Effector memory CD4-positive, alpha-beta T cell (primary cell): ENCODE results near the gene BRF1.
"Not testable (repeated sequence)": the region's sequence is repeated elsewhere in the genome, so short reads cannot be mapped to it uniquely, and the experiment has no call there.

Source experiments
- DNase-seq, 3 donors: peaks; one replicate each; pipeline ENCODE4 v3.0.0-alpha.2; 2020
- H3K27ac ChIP-seq: 2 replicates; pipeline ENCODE4 v1.7.0; 2013; ENCODE audit warnings: mild to moderate bottlenecking, low read length, moderate library complexity; ENCODE audit not compliant: insufficient read depth, poor library complexity, severe bottlenecking
- H3K27me3 ChIP-seq: replicated peaks from 2 replicates; pipeline ENCODE4 v1.7.0; 2013; ENCODE audit warnings: mild to moderate bottlenecking, low read length; ENCODE audit not compliant: insufficient read depth, control insufficient read depth, poor library complexity, severe bottlenecking
- H3K36me3 ChIP-seq: 2 replicates; pipeline ENCODE4 v1.7.0; 2013; ENCODE audit warnings: mild to moderate bottlenecking, low read length, moderate library complexity; ENCODE audit not compliant: control insufficient read depth, insufficient read depth
- H3K4me1 ChIP-seq: 2 replicates; pipeline ENCODE4 v1.7.0; 2013; ENCODE audit warnings: low read length, mild to moderate bottlenecking; ENCODE audit not compliant: control insufficient read depth, insufficient read depth, poor library complexity, severe bottlenecking
- H3K4me3 ChIP-seq: 2 replicates; pipeline ENCODE4 v1.7.0; 2013; ENCODE audit warnings: low read length, low read depth, mild to moderate bottlenecking; ENCODE audit not compliant: insufficient read depth, poor library complexity, severe bottlenecking
- H3K9me3 ChIP-seq: 2 replicates; pipeline ENCODE4 v1.7.0; 2013; ENCODE audit warnings: mild to moderate bottlenecking, low read length, moderate library complexity; ENCODE audit not compliant: control insufficient read depth

The BRF1 gene

DNA sequence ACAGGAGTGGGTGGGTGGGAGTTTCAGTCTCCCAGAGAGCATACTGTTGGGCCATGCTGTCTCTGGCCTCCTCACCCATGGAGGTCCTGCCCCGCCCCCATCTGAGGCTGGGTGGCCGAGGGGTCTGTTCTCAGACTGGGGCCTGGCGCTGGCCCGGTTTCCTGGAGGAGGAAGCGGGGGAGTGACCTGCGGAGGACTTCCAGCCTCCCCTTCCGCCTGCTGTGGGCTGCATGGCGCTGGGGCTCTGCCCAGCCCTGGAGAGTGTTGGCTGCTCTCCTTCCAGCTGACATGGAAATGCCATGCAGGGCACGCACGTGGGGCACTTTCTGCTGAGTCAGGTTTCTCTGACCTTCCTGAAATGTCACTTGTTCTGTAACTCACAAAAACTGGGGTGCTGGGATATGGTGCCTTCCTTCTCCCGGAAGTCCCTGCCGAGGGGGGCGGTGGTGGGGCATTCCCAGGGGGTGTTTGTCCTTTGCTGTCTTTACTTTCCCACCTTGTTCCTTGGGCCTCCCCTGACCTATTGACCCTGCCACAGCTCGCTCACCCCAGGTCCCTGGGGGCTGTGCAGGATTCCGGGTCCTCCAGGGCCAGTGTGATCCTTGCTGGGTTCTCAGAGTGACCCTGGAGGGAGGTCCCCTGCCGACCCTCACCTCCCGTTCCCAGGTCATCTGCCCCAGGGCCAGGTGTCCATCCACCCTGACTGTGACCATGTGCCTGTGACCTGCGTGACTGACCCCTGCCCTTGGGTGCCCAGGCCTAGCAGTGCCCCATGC, 37.4 kb upstream of the BRF1 start:
- Histone ChIP-seq H3K27me3 (no peaks in the 10 kb centered on the region), H3K27ac (no peak overlapping the region), H3K4me1 (no peaks in the 10 kb centered on the region), H3K4me3 (no peak overlapping the region), H3K36me3 (no peaks in the 10 kb centered on the region), H3K9me3 (no peaks in the 10 kb centered on the region)
- no peak for DNase-seq

DNA sequence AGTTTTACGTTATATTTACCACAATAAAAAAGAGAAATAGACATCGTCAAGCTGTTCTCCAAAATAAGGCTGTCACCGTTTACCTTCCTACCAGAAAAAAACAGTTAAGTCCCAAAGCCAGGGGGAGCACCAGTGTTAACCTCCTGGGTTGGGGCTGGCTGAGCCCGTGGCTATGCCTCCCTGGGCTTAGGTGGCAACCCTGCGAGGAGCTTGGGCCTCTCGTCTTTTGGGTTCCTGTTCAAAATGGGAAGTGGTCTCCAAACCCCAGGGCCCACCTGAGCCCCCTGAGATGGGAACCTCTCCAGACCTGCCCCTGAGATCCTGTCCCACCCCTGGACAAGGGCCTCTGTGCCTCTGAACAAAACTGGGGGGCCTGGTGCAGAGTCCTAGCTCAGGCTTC, 36.6 kb upstream of the BRF1 start:
- no peak for DNase-seq
- H3K27ac ChIP-seq = no peak overlapping the region

DNA sequence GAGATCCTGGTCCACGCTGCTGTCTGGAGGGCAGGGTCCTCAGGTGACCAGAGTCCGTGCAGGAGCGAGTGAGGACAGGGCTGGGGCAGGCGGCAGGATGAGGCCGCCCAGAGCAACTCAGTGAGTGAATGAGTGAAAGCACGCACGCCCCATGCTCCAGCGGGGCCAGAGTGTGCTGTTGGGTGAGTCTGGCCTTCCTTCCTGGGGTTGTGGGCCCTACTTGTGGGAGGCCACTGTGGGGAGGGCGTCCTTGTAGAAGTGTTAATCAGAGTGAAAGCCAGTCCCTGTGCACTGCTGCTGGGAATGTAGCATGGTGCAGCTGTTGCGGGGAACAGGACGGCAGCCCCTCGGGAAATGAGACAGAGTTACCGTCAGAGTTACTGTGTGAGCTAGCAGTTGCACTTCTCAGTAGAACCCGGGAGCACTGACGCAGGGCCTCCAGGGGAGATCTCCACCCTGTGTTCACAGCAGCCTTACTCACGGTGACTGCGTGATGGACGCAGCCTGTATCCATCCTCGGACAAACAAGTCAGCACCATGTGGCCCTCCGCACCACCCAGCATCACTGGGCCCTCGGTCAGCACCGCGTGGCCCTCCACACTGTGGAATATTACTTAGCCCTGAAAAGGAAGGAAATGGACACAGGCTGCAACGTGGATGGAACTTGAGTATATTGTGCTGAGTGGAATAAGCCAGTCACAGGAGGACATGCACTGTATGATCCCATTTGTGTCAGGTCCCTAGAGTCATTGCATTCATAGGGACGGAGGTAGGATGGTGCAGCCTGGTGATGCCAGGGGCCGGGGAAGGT, 35.9 kb upstream of the BRF1 start:
- Histone ChIP-seq H3K27me3 (no peaks in the 10 kb centered on the region), H3K9me3 (no peaks in the 10 kb centered on the region), H3K27ac (no peak overlapping the region), H3K36me3 (no peaks in the 10 kb centered on the region), H3K4me1 (peaks cover 2% of the 10 kb centered on the region), H3K4me3 (no peak overlapping the region)
- no peak for DNase-seq

More for the DNA sequence above, 36.6 kb upstream of the BRF1 start:
- H3K27me3 ChIP-seq = no peaks in the 10 kb centered on the region
- H3K9me3 ChIP-seq = no peaks in the 10 kb centered on the region
- no peaks in the 10 kb centered on the region for H3K36me3 ChIP-seq
- H3K4me3 ChIP-seq = no peak overlapping the region
- H3K4me1 ChIP-seq = no peaks in the 10 kb centered on the region

DNA sequence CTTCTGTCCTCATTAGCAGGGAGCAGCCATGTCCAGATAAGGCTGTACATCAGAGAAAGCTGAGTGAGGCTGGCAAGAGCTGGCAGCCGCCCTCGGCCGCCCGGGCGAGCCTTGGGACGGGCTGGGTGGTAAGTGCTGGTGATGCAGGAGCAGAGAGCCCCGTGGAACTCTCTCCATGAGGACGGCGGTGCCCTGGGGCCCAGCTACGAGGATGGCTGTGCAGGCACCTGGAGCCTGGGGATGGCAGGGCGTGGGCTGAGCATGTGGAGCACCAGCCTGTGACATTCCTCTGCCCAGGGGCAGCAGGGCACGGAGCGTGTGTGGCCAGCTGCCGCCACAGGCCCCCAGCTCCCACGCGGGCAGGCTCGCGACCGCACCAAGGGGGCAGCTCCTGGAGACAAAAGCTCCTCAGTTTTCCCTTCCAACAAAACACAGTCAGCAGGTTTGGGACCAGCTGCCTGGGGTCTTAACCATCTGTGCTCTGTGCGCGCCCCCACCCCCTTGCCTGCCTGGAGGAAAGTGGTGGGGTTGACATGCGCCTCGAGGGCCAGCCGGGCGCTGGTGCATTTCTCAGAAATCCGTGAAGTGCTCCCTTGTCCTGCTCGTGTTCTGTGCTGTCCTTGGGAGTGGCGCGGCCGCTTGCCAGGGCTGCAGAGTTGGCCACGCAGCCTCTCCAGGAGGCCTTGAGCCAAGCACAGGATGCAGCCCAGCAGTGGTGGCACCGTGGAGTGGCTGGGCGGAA, 35.1 kb upstream of the BRF1 start:
- Histone ChIP-seq H3K27ac (no peak overlapping the region), H3K27me3 (no peaks in the 10 kb centered on the region), H3K9me3 (no peaks in the 10 kb centered on the region), H3K4me1 (peaks cover 3% of the 10 kb centered on the region), H3K36me3 (no peaks in the 10 kb centered on the region), H3K4me3 (no peak overlapping the region)
- no peak for DNase-seq

DNA sequence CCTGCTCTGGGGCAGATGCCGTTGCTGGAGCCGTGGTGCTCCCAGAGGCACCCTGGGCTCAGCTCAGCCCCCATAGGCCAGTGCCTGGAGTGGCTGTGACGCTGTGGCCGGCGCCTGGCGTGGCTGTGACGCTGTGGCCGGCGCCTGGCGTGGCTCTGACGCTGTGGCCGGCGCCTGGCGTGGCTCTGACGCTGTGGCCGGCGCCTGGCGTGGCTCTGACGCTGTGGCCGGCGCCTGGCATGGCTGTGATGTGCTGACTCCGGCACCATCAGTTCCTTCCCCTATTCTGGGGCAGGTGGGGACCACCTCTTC, 34.4 kb upstream of the BRF1 start:
- not testable (repeated sequence) for H3K9me3 ChIP-seq, H3K4me1 ChIP-seq, DNase-seq, H3K27me3 ChIP-seq, H3K4me3 ChIP-seq, H3K27ac ChIP-seq, H3K36me3 ChIP-seq

DNA sequence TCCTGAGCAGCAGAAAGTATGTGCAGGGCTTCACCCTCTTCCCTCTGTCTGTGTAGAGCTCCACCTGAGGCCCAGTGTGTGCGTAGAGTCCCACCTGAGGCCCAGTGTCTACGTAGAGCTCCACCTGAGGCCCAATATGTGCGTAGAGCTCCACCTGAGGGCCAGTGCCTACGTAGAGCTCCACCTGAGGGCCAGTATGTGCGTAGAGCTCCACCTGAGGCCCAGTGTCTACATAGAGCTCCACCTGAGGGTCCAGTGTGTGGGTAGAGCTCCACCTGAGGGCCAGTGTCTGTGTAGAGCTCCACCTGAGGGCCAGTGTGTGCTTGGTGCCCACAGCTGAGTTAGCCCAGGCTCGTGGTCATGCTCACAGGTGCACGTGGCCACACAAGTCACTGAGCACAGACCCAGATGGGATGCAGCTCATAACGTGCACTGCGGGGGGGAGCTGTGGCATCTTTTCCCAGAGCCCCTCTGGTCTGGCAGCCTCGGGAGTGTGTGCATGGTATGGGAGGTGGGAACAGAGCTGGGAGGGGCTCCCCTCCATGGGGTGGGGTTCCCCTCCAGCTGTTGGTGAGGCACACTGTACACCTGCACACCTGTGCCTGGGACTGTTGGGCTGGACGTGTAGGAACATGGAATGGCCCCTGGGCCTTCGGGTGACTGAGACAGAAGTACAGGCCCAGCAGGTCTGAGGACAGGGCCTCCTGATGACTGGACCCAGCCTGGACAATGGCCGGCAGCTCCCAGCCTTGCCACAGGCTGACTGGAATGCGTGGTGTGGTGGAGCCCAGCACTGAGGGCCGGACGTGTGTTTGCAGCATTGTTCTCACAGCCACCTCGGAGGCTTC, 33.8 kb upstream of the BRF1 start:
- Histone ChIP-seq H3K36me3 (no peaks in the 10 kb centered on the region), H3K9me3 (no peaks in the 10 kb centered on the region), H3K27me3 (no peaks in the 10 kb centered on the region), H3K4me1 (peaks cover 4% of the 10 kb centered on the region), H3K27ac (no peak overlapping the region), H3K4me3 (no peak overlapping the region)
- no peak for DNase-seq

DNA sequence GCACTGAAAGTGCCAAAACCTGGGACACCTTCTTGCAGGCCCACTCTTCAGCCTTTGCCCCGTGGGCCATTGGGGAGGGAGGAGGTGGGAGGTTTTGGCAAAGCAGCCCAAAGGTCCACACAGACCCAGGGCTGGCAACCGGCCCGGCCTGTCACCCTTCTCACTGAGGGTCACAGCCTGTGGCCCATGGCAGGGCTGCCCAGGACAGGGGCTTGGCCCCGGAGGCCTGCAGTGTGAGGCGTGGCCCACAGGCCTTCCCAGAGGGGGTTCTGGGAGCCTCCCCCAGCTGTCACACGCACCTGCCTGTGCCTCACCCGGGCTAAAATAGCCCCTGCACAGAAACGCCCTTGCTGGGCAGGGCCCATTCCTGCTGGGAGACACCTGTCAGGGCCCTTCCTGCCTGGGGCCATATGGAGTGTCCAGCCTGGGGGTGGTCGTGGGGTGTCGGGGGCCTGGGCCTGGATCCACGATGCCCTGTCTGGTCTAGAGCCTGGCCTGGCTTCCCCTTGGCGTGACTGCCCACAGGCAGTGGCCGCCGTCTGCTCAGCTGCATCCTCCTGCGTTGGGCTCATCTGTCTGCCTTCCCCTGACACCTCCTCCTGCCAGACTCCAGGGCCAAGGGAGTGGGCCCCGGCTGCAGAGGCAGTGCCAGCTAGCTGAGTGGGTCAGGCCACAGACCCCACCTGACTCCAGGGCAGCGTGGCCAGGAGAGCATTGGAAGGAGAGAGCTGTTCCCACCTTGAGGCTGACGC, 33.0 kb upstream of the BRF1 start:
- Histone ChIP-seq H3K27ac (no peak overlapping the region), H3K36me3 (no peaks in the 10 kb centered on the region), H3K4me3 (no peak overlapping the region), H3K4me1 (peaks cover 5% of the 10 kb centered on the region), H3K9me3 (no peaks in the 10 kb centered on the region), H3K27me3 (no peaks in the 10 kb centered on the region)
- no peak for DNase-seq

DNA sequence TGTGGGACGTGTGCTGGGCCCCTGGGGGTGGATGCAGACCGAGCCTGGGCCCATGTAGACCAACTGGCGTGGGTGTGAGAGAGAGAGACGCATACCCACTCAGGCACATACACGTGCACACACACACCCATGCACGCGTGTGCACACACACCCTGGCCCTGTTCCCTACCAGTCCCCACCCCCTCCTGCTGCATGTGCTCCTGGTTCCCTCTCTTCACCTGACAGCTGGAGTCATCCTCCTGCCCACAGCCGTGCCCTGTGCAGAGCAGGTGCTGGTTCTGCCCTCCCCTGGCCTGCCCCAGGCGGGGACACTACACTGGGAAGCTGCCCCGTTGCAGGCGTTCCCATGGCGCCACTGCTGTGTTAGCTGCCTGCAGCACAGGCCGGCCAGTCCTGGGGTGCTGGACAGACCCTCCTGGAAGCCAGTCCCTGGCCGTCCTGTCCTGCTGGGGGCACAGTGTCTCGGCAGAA, 32.3 kb upstream of the BRF1 start:
- H3K4me3 ChIP-seq = no peak overlapping the region
- H3K9me3 ChIP-seq = no peaks in the 10 kb centered on the region
- peaks cover 5% of the 10 kb centered on the region for H3K4me1 ChIP-seq
- H3K36me3 ChIP-seq = no peaks in the 10 kb centered on the region
- H3K27ac ChIP-seq = no peak overlapping the region
- H3K27me3 ChIP-seq = no peaks in the 10 kb centered on the region
- DNase-seq = no peak

DNA sequence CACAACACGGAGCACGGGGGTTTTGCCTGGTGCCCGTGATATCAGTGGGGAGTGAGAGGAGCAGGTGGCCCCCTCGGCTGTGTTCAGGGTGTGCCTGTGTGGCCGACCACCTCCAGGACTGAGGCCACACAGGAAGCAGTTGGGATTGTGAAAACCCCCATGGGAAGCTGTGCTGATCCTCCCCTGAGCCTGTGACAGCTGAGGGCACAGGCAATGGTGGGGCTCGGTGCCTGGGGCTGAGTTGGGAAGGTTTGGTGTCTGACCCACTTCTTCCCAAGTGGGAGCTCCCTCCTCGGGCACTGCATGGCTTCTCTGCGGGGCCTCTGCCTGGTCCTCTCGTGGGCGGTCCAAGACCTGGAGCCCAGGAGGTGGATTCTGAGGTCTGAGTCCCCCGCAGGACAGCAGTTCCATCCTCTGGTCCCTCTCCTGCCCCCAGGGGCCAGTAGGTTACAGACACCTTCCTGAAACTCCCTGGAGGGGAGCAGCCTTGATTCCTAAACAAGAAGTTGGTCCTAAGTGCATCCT, 31.6 kb upstream of the BRF1 start:
- Histone ChIP-seq H3K4me3 (no peak overlapping the region), H3K36me3 (no peaks in the 10 kb centered on the region), H3K4me1 (peaks cover 5% of the 10 kb centered on the region), H3K27ac (no peak overlapping the region), H3K27me3 (no peaks in the 10 kb centered on the region), H3K9me3 (no peaks in the 10 kb centered on the region)
- DNase-seq = no peak
